Kidney (tissue), 14 donors: ENCODE results near the gene NFKBIB. TPM values are rescaled to one million over a fixed set of nuclear protein-coding genes. Genes with fewer than 3 reads are reported as not detected.
A peak's percentile ranks its signal among the peaks of the same experiment; 100 is the strongest.

ENCODE experiments used
- DNase-seq, 5 donors: peaks; one replicate each; pipeline ENCODE4 v3.0.0-alpha.2; 2013 to 2020
- FAIRE-seq: peaks from 2 replicates; lab custom pipeline; 2012; peaks lifted over from hg19 to GRCh38; lab: Jason Lieb, UNC
- H3K27ac ChIP-seq, 2 donors: one replicate each; pipeline ENCODE4 v1.7.0; 2013; ENCODE audit warnings: low read depth in 2 of 2, low read length in 2 of 2, inconsistent platforms in 1 of 2
- H3K27me3 ChIP-seq: one replicate; pipeline ENCODE4 v1.7.1; 2013; ENCODE audit warnings: low read length, inconsistent platforms; ENCODE audit not compliant: control insufficient read depth, insufficient read depth
- H3K36me3 ChIP-seq, 3 donors: one replicate each; pipeline versions ENCODE4 v1.7.0 to v1.7.1; 2013; ENCODE audit warnings: low read length in 3 of 3, control low read depth in 1 of 3, inconsistent platforms in 1 of 3; ENCODE audit not compliant: insufficient read depth in 3 of 3, control insufficient read depth in 2 of 3
- H3K4me1 ChIP-seq, 3 donors: one replicate each; pipeline versions ENCODE4 v1.7.0 to v1.7.1; 2013; ENCODE audit warnings: low read length in 3 of 3, inconsistent platforms in 1 of 3, low read depth in 1 of 3; ENCODE audit not compliant: control insufficient read depth in 2 of 3, insufficient read depth in 2 of 3
- H3K4me3 ChIP-seq, 3 donors: one replicate each; pipeline versions ENCODE4 v1.7.0 to v1.8.1; 2013; ENCODE audit warnings: low read length in 3 of 3, control low read depth in 1 of 3, inconsistent platforms in 1 of 3
- H3K9ac ChIP-seq, 3 donors: one replicate each; pipeline versions ENCODE4 v1.7.0 to v1.7.1; 2013; ENCODE audit warnings: low read length in 3 of 3, control low read depth in 1 of 3, inconsistent platforms in 1 of 3
- H3K9me3 ChIP-seq, 3 donors: one replicate each; pipeline versions ENCODE4 v1.7.0 to v1.7.1; 2013; ENCODE audit warnings: low read length in 3 of 3, control low read depth in 1 of 3, inconsistent platforms in 1 of 3; ENCODE audit not compliant: control insufficient read depth in 2 of 3, insufficient read depth in 1 of 3
- CTCF ChIP-seq: IDR thresholded peaks from 3 replicates; pipeline ENCODE4 v1.5.1; 2012; ENCODE audit warnings: mild to moderate bottlenecking, moderate library complexity, borderline replicate concordance; ENCODE audit not compliant: insufficient read depth; ENCODE audit errors: extremely low read depth
- intact Hi-C: fragments of 100-400 bp; cut with DNase I; formaldehyde crosslinking; loops from one replicate; pipeline ENCODE4 v1.11.1; 2022
- polyA plus RNA-seq: library from polyadenylated mRNA; stranded (reverse); fragments of 350-450 nt; fragmentation: Illumina TruSeq; extraction: RNeasy Lipid Tissue Mini Kit (QIAGEN cat#74804); gene quantifications from one replicate; pipeline ENCODE4 v1.2.3, GENCODE V29; 2014; ENCODE audit warnings: low read depth, low replicate concordance; ENCODE audit not compliant: insufficient read depth
- total RNA-seq: library from RNA; stranded (reverse); fragmentation: NEBNext Ultra II Directional; extraction: Animal tissue kit (Norgen Biotek cat#: 25700); gene quantifications from one replicate; pipeline ENCODE4 v1.2.1, GENCODE V29; 2021
- donor health status: control.
- donor health status: control.
- donor health status: control.
- donor health status: control.
- donor health status: control.
- donor health status: DM: yes; HTN: yes; CAD: no.
- donor health status: Normal renal cell carcinoma (clear cell type).

Gene NFKBIB
- total and polyA plus RNA-seq, 2 donors from 2014 or later = 23.2 to 37.6 TPM

- FAIRE-seq (no peak), DNase-seq (no peak)
- Histone ChIP-seq H3K4me1 (peaks cover 0 to 14% (median 5%) of the 10 kb centered on the region in 3 donors), H3K9me3 (no peaks in the 10 kb centered on the region), H3K27ac (no peak overlapping the region), H3K9ac (no peak overlapping the region), H3K4me3 (no peak overlapping the region), H3K27me3 (no peaks in the 10 kb centered on the region), H3K36me3 (no peaks in the 10 kb centered on the region)
- intact Hi-C loops = no loop called here
- TF ChIP-seq CTCF = no peak
Observed at GRCh38 chr19:38868551-38868950, 31.2 kb upstream of the NFKBIB start.

GRCh38 chr19:38869160-38869835 lies 30.5 kb upstream of the NFKBIB start:
- DNase-seq = no peak
- Histone ChIP-seq H3K36me3 (no peaks in the 10 kb centered on the region), H3K9ac (peak overlapping the region in 2 of 3 donors; percentile 42 to 58), H3K4me1 (peaks cover 0 to 14% (median 5%) of the 10 kb centered on the region in 3 donors), H3K27ac (no peak overlapping the region), H3K4me3 (peak overlapping the region; percentile 34 to 77 (median 71)), H3K9me3 (no peaks in the 10 kb centered on the region), H3K27me3 (no peaks in the 10 kb centered on the region)
- intact Hi-C loops = no loop called here
- no peak for FAIRE-seq
- no peak for TF ChIP-seq CTCF

- Histone ChIP-seq H3K36me3 (no peaks in the 10 kb centered on the region), H3K9ac (peak overlapping the region in 2 of 3 donors; percentile 42 to 58), H3K4me3 (peak overlapping the region; percentile 34 to 77 (median 71)), H3K27ac (peak overlapping the region in 1 of 2 donors; percentile 33), H3K4me1 (peaks cover 0 to 14% (median 5%) of the 10 kb centered on the region in 3 donors), H3K9me3 (no peaks in the 10 kb centered on the region), H3K27me3 (no peaks in the 10 kb centered on the region)
- FAIRE-seq = no peak
- intact Hi-C loops = no loop called here
- DNase-seq = peak; percentile 79 to 94 (median 87)
- peak; percentile 91 for TF ChIP-seq CTCF
Observed at GRCh38 chr19:38869836-38870607, 29.7 kb upstream of the NFKBIB start.
